GM19240 (cell line): ENCODE results near the gene MOB3A.
"Not testable (repeated sequence)": the region's sequence is repeated elsewhere in the genome, so short reads cannot be mapped to it uniquely, and the experiment has no call there.

Source experiments
- DNase-seq: peaks from one replicate; pipeline ENCODE4 v3.0.0; 2011; ENCODE audit warnings: low spot score; ENCODE audit not compliant: insufficient read length

Gene MOB3A

GRCh38 chr19:2108251-2109016, 12.3 kb upstream of the MOB3A start:
- no peak for DNase-seq

- DNase-seq = no peak
These were observed 7.0 kb upstream of the MOB3A start for GRCh38 chr19:2103045-2103707.

- DNase-seq = no peak
These were observed 5.5 kb upstream of the MOB3A start for GRCh38 chr19:2101417-2102335.

GRCh38 chr19:2100719-2101061, 4.6 kb upstream of the MOB3A start:
- no peak for DNase-seq

- DNase-seq = no peak
These were observed 4.0 kb upstream of the MOB3A start for GRCh38 chr19:2099937-2100718.

- no peak for DNase-seq
These were observed 3.0 kb upstream of the MOB3A start for GRCh38 chr19:2099054-2099501.

GRCh38 chr19:2097886-2098327, 1.8 kb upstream of the MOB3A start:
- no peak for DNase-seq

- DNase-seq = peak; percentile 58
These were observed 1.2 kb upstream of the MOB3A start for GRCh38 chr19:2097203-2097885.

- DNase-seq = peak; percentile 97
These were observed 515 bp upstream of the MOB3A start, which contains the start of gene IZUMO4 for GRCh38 chr19:2096480-2097202. TSS of gene IZUMO4 (plus strand) at chr19:2096915. CDS start at chr19:2096946, 31 bp downstream.

GRCh38 chr19:2091926-2092525, 4.1 kb downstream of the MOB3A start:
- DNase-seq = not testable (repeated sequence)

GRCh38 chr19:2089727-2090053, 6.4 kb downstream of the MOB3A start:
- DNase-seq = no peak

- no peak for DNase-seq
These were observed 7.0 kb downstream of the MOB3A start for GRCh38 chr19:2089001-2089711.

GRCh38 chr19:2087621-2088100, 8.5 kb downstream of the MOB3A start:
- no peak for DNase-seq

GRCh38 chr19:2086695-2087620, 9.2 kb downstream of the MOB3A start:
- not testable (repeated sequence) for DNase-seq

GRCh38 chr19:2084993-2085720, 11.0 kb downstream of the MOB3A start:
- peak; percentile 88 for DNase-seq

- DNase-seq = peak; percentile 58
These were observed 12.8 kb downstream of the MOB3A start for GRCh38 chr19:2083174-2083854.
